Spleen (tissue), 11 donors: ENCODE measurements around the gene RAD51B. TPM values are rescaled to one million over a fixed set of nuclear protein-coding genes. Genes with fewer than 3 reads are reported as not detected.

ENCODE experiments used
- DNase-seq: peaks from one replicate; pipeline ENCODE4 v3.0.0-alpha.2; 2020
- H3K27ac ChIP-seq, 8 donors: fragments of 200-600 bp; sonication (generic) in 7 of 8; 1 replicate in 4 of 8; 2 replicates in 4 of 8; pipeline versions ENCODE4 v1.5.0 to v1.8.0; 2016 to 2021; ENCODE audit warnings: inconsistent platforms in 4 of 8, mild to moderate bottlenecking in 4 of 8, moderate library complexity in 1 of 8
- H3K27me3 ChIP-seq, 7 donors: fragments of 200-600 bp; sonication (generic) in 6 of 7; replicated peaks in 1 of 7; 1 replicate in 4 of 7; 2 replicates in 3 of 7; pipeline versions ENCODE4 v1.5.0 to v1.8.0; 2016 to 2021; ENCODE audit warnings: inconsistent platforms in 3 of 7, mild to moderate bottlenecking in 1 of 7
- H3K36me3 ChIP-seq, 6 donors: fragments of 200-600 bp; sonication (generic) in 5 of 6; 1 replicate in 4 of 6; 2 replicates in 2 of 6; pipeline versions ENCODE4 v1.5.0 to v1.8.0; 2016 to 2021; ENCODE audit warnings: inconsistent platforms in 2 of 6
- H3K4me1 ChIP-seq, 6 donors: fragments of 200-600 bp; sonication (generic) in 5 of 6; 1 replicate in 3 of 6; 2 replicates in 3 of 6; pipeline versions ENCODE4 v1.5.0 to v1.8.0; 2016 to 2021; ENCODE audit warnings: inconsistent platforms in 3 of 6
- H3K4me3 ChIP-seq, 8 donors: fragments of 200-600 bp; sonication (generic) in 7 of 8; 1 replicate in 4 of 8; 2 replicates in 4 of 8; pipeline versions ENCODE4 v1.5.0 to v1.8.0; 2016 to 2021; ENCODE audit warnings: inconsistent platforms in 4 of 8, mild to moderate bottlenecking in 4 of 8, moderate library complexity in 2 of 8
- H3K9me3 ChIP-seq, 8 donors: fragments of 200-600 bp; sonication (generic) in 7 of 8; 1 replicate in 4 of 8; 2 replicates in 4 of 8; pipeline versions ENCODE4 v1.5.0 to v1.8.0; 2016 to 2021; ENCODE audit warnings: inconsistent platforms in 4 of 8
- CTCF ChIP-seq, 11 experiments: fragments of 200-600 bp in 7 of 11; fragments of 450-650 bp in 4 of 11; sonication (generic) in 4 of 11; IDR thresholded peaks in 8 of 11; conservative IDR thresholded peaks in 3 of 11; 1 replicate in 7 of 11; 2 replicates in 4 of 11; pipeline versions ENCODE4 v1.4.0 to v1.8.0; 2016 to 2021; ENCODE audit warnings: antibody characterized with exemption in 11 of 11, inconsistent platforms in 4 of 11, mild to moderate bottlenecking in 1 of 11
- POLR2A ChIP-seq, 3 donors: fragments of 450-650 bp; IDR thresholded peaks; one replicate each; pipeline ENCODE4 v1.5.1; 2017; ENCODE audit warnings: antibody characterized with exemption in 3 of 3, mild to moderate bottlenecking in 1 of 3
- POLR2AphosphoS5 ChIP-seq, 3 donors: sonication (generic); formaldehyde crosslinking; IDR thresholded peaks; one replicate each; pipeline ENCODE4 v1.5.1; 2017; ENCODE audit warnings: antibody characterized with exemption in 3 of 3
- WGBS, 5 donors: extraction: QIAGEN DNeasy Blood & Tissue Kit in 3 of 5; methylation state at CpG; one replicate each; pipeline versions ENCODE4 v1.1.5 to v1.1.7; 2013 to 2018; 5-methylcytosine and 5-hydroxymethylcytosine counted together
- intact Hi-C: fragments of 100-400 bp; cut with DNase I; formaldehyde crosslinking; loops from one replicate; pipeline ENCODE4 v1.15.0; 2023; ENCODE audit warnings: low total_unique reads
- polyA plus RNA-seq, 3 donors: library from polyadenylated mRNA; stranded (reverse); fragments of 200-250 nt; gene quantifications; one replicate each; pipeline ENCODE4 v1.2.1, GENCODE V29; 2013
- total RNA-seq, 7 donors: library from RNA; depleted of rRNA in 3 of 7; stranded (reverse); fragments of >200 nt in 3 of 7; fragmentation: NEBNext Ultra II Directional in 4 of 7; extraction: Animal tissue kit (Norgen Biotek cat#: 25700) in 4 of 7; gene quantifications; one replicate each; pipeline versions ENCODE4 v1.1.0 to v1.2.1, GENCODE V29; 2016 to 2021
- donor health status: healthy with polysubstance abuse.
- donor health status: DM: no; HTN: no; CAD: no; lungs with moderate emphysema.
- donor health status: DM: no; HTN: no; CAD: no.
- donor health status: Bipolar disorder and iron deficiency.
- donor health status: healthy.
- donor health status: DM: no; HTN: no; CAD: no.
- donor health status: DM: yes; HTN: yes; CAD: no.

Gene RAD51B
- total and polyA plus RNA-seq, 10 donors: 4.2 to 43.7 (median 29.8) TPM

DNA sequence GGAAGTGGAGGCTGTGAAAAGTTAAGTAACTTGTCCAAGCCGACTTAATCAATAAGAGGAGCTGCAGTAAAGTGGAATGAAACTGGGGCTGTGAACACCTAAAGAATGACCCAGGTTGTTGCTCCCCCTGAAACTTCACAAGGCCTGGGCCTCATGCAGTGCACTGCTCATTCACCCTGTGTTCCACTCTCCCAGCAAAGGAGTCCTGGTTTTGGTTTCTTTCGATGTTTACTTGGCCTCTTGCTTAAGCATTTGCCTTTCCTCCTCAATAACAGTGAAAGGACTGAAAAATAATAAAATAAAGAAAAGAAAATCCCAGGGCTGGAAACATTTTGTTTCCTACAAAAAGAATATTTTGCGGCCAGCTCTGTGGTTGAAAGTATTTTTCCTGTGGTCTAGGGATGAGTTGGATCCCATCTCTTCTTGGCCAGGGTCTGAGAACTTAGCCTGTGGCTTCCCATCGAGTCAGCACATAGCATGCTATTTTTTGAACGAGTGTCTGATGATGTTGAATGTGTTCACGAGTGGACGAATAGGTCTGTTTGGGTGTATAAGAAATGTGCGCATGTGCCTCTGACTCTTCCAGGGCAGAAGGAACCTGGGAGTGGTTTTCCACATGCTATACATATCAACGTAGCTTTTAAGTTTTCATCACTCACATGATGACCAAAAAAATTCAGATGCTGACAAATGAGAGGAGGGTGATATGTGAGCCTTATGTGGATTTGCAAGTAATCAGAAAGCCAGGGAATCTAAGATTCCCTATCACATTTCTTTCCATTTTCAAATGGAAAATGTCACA is 623.5 kb downstream of the RAD51B start:
- Histone ChIP-seq H3K36me3 (no peaks in the 10 kb centered on the region), H3K9me3 (no peaks in the 10 kb centered on the region), H3K4me1 (peaks cover 0 to 19% (median 7%) of the 10 kb centered on the region in 6 donors), H3K4me3 (no peak overlapping the region), H3K27me3 (no peaks in the 10 kb centered on the region), H3K27ac (no peak overlapping the region)
- intact Hi-C loops: no loop called here
- no peak for DNase-seq
- no peak for TF ChIP-seq CTCF (IDR thresholded peaks at IDR 0.05 in 8 of 11, conservative IDR thresholded peaks at IDR 0.05 in 3 of 11)
- TF ChIP-seq POLR2AphosphoS5 (IDR thresholded peaks at IDR 0.05): no peak
- no peak for TF ChIP-seq POLR2A (IDR thresholded peaks at IDR 0.05)
- 83 to 98% (median 91%) methylated on average over 9 of the region's 9 CpGs for WGBS, 5 donors

GRCh38 chr14:68444449-68445168 is 625.0 kb downstream of the RAD51B start:
- Histone ChIP-seq H3K4me3 (no peak overlapping the region), H3K9me3 (no peaks in the 10 kb centered on the region), H3K4me1 (peaks cover 0 to 26% (median 7%) of the 10 kb centered on the region in 6 donors), H3K36me3 (no peaks in the 10 kb centered on the region), H3K27me3 (no peaks in the 10 kb centered on the region), H3K27ac (no peak overlapping the region)
- 9 to 22% (median 12%) methylated on average over 2 of the region's 2 CpGs for WGBS, 5 donors
- DNase-seq: no peak
- TF ChIP-seq CTCF (IDR thresholded peaks at IDR 0.05 in 8 of 11, conservative IDR thresholded peaks at IDR 0.05 in 3 of 11) (no peak), POLR2A (IDR thresholded peaks at IDR 0.05) (no peak), POLR2AphosphoS5 (IDR thresholded peaks at IDR 0.05) (no peak)
- intact Hi-C loops: no loop called here

DNA sequence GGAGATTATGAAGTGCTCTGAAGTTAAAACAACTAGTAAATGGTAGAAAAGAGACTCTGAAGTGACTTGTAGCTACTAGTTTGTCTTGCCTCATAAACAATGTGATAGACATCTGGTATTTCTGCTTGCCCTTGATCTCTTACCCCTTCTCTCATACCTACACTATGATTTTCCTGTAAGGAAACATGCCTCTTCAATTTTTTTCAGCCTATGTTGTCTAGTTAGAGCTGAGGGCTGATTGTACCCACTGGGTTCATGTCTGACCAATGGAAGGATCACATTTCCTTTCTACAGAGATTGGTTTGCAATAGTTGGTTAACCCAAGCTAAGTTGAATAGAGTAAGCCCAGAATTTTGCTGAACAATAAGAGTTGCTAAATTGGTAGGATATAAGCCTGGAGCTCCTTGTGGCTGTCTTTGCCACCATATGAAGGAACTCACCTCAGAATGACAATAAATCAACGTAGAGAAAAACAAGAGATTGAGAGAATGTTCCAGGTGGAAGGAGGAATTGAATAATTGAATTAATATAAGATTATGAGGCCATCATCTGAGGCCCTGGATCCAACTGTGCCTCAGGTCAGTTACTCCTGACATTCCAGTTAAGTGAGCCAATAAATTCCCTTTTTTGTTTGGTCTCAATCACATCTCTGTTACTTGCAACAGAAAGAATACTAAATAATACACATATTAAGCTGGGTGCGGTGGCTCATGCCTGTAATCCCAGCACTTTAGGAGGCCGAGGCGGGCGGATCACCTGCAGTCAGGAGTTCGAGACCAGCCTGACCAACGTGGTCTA is 626.9 kb downstream of the RAD51B start:
- WGBS, 5 donors: 95 to 98% (median 97%) methylated on average over 7 of the region's 7 CpGs
- Histone ChIP-seq H3K27ac (no peak overlapping the region), H3K9me3 (no peaks in the 10 kb centered on the region), H3K36me3 (no peaks in the 10 kb centered on the region), H3K4me3 (no peak overlapping the region), H3K4me1 (peaks cover 0 to 22% (median 7%) of the 10 kb centered on the region in 6 donors), H3K27me3 (no peaks in the 10 kb centered on the region)
- TF ChIP-seq CTCF (IDR thresholded peaks at IDR 0.05 in 8 of 11, conservative IDR thresholded peaks at IDR 0.05 in 3 of 11): no peak
- no peak for TF ChIP-seq POLR2A (IDR thresholded peaks at IDR 0.05)
- no peak for TF ChIP-seq POLR2AphosphoS5 (IDR thresholded peaks at IDR 0.05)
- intact Hi-C loops: no loop called here
- no peak for DNase-seq
